ENCODE results near the gene CIAPIN1. TPM values are rescaled to one million over a fixed set of nuclear protein-coding genes. Genes with fewer than 3 reads are reported as not detected.

The CIAPIN1 gene
- total RNA-seq, 1 donor from 2014 or later, result 68.2 TPM

DNA sequence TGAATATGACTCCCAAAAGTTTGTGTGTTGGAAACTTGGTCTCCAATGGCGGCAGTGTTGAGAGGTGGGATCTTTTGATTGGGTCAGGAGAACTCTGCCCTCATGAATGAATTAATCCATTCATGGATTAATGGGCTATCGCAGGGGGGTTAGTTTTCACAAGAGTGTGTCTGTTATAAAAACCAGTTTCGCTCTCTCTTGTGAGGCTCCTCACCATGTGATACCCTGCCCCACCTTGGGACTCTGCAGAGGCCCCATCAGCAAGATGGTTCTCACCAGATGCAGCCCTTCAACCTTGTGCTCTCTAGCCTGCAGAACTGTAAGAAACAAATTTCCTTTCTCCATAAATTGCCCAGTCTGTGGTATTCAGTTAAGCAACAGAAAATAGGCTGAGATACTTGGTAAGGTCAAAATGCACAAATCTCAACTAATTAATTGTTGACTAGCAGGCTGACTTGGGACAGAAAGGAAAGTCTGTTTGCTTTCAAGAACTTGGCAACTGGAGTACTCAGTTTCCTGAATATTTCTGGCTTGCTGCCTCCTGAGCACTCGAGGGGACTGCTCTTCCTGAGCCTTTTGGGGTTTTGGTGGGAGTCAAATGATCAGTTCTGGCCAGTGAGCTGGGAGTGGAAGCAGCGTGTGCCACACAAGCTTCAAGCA lies 56.4 kb downstream of the CIAPIN1 start:
- Mint-ChIP-seq H3K4me1 (ENCODE audit: unreplicated experiment) (peaks cover 11% of the 10 kb centered on the region), H3K27ac (no peak overlapping the region), H3K27me3 (peaks cover 3% of the 10 kb centered on the region), H3K9me3 (no peaks in the 10 kb centered on the region), H3K36me3 (no peaks in the 10 kb centered on the region), H3K4me3 (no peak overlapping the region)
- no peak for DNase-seq (ENCODE audit: extremely low spot score, unreplicated experiment)
- no peak for TF ChIP-seq CTCF (conservative IDR thresholded peaks at IDR 0.05)

GRCh38 chr16:57389087-57389468 lies 58.1 kb downstream of the CIAPIN1 start:
- peaks cover 3% of the 10 kb centered on the region for H3K27me3 Mint-ChIP-seq
- no peaks in the 10 kb centered on the region for H3K36me3 Mint-ChIP-seq
- H3K9me3 Mint-ChIP-seq, result no peaks in the 10 kb centered on the region
- peaks cover 11% of the 10 kb centered on the region for H3K4me1 Mint-ChIP-seq (ENCODE audit: unreplicated experiment)
- no peak for TF ChIP-seq CTCF (conservative IDR thresholded peaks at IDR 0.05)
- DNase-seq (ENCODE audit: extremely low spot score, unreplicated experiment), result no peak
- peak overlapping the region; percentile 63 for H3K27ac Mint-ChIP-seq
- no peak overlapping the region for H3K4me3 Mint-ChIP-seq

DNA sequence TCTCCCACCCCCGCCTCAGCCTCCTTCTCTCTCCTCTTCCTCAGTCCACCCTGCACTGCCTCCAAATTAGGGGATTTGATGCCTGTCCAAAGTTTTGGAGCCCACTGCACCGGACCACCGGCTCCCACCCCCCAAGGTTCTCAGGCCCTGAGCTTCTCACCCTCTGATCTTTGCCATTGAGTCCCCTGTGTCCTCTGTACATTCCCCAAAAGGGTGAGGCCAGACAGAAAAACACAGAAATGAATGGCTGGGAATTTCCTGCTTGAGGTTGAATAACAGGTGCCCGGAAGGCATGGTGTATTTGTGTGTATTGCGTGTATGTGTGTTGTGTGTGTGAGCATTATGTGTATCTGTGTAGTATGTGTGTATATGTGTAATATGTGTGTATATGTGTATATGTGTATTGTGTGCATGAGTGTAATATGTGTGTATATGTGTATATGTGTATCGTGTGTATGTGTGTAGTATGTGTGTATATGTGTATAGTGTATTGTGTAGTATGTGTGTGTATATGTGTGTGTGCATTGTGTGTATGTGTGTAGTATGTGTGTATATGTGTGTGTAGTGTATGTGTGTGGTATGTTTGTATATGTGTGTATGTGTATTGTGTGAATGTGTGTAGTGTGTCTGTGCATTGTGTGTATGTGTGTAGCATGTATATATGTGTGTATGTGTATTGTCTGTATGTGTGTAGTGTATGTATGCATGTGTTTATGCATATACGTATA lies 58.7 kb downstream of the CIAPIN1 start:
- peak overlapping the region; percentile 11 for H3K4me3 Mint-ChIP-seq
- TF ChIP-seq CTCF (conservative IDR thresholded peaks at IDR 0.05), result no peak
- peaks cover 3% of the 10 kb centered on the region for H3K27me3 Mint-ChIP-seq
- H3K27ac Mint-ChIP-seq, result peak overlapping the region; percentile 63
- peaks cover 11% of the 10 kb centered on the region for H3K4me1 Mint-ChIP-seq (ENCODE audit: unreplicated experiment)
- no peaks in the 10 kb centered on the region for H3K36me3 Mint-ChIP-seq
- no peak for DNase-seq (ENCODE audit: extremely low spot score, unreplicated experiment)
- H3K9me3 Mint-ChIP-seq, result no peaks in the 10 kb centered on the region

- no peak for TF ChIP-seq CTCF (conservative IDR thresholded peaks at IDR 0.05)
- Mint-ChIP-seq H3K36me3 (no peaks in the 10 kb centered on the region), H3K9me3 (no peaks in the 10 kb centered on the region), H3K4me1 (ENCODE audit: unreplicated experiment) (peaks cover 11% of the 10 kb centered on the region), H3K27me3 (peaks cover 3% of the 10 kb centered on the region), H3K27ac (peak overlapping the region; percentile 63), H3K4me3 (no peak overlapping the region)
- DNase-seq (ENCODE audit: extremely low spot score, unreplicated experiment), result no peak
Observed at GRCh38 chr16:57387598-57388354, 59.4 kb downstream of the CIAPIN1 start.

- no peaks in the 10 kb centered on the region for H3K36me3 Mint-ChIP-seq
- TF ChIP-seq CTCF (conservative IDR thresholded peaks at IDR 0.05), result no peak
- peaks cover 11% of the 10 kb centered on the region for H3K4me1 Mint-ChIP-seq (ENCODE audit: unreplicated experiment)
- DNase-seq (ENCODE audit: extremely low spot score, unreplicated experiment), result no peak
- peak overlapping the region; percentile 42 for H3K27ac Mint-ChIP-seq
- H3K4me3 Mint-ChIP-seq, result peak overlapping the region; percentile 23
- peaks cover 3% of the 10 kb centered on the region for H3K27me3 Mint-ChIP-seq
- no peaks in the 10 kb centered on the region for H3K9me3 Mint-ChIP-seq
Observed at GRCh38 chr16:57386381-57386951, 60.7 kb downstream of the CIAPIN1 start.
